IMR-90 (cell line): ENCODE measurements around the gene CDKAL1.
"Not testable (repeated sequence)": the region's sequence is repeated elsewhere in the genome, so short reads cannot be mapped to it uniquely, and the experiment has no call there.

Experiments used
- CHD1 ChIP-seq: IDR thresholded peaks from 2 replicates; pipeline ENCODE4 v1.6.1; 2012; ENCODE audit warnings: low read depth, low read length, improper control_type of control experiment
- CTCF ChIP-seq: conservative IDR thresholded peaks from 2 replicates; pipeline ENCODE4 v1.5.1; 2012; ENCODE audit warnings: mild to moderate bottlenecking, low read depth, low read length, improper control_type of control experiment
- MAFK ChIP-seq: IDR thresholded peaks from 2 replicates; pipeline ENCODE4 v1.6.1; 2012; ENCODE audit warnings: low read depth, low read length, improper control_type of control experiment
- MXI1 ChIP-seq: IDR thresholded peaks from 2 replicates; pipeline ENCODE4 v1.6.1; 2012; ENCODE audit warnings: low read depth, mild to moderate bottlenecking, low read length, moderate library complexity, borderline replicate concordance
- USF2 ChIP-seq: fragments of 150-350 bp; IDR thresholded peaks from 2 replicates; pipeline ENCODE4 v1.6.1; 2017; ENCODE audit warnings: mild to moderate bottlenecking, antibody characterized with exemption, low read length, low read depth

- not testable (repeated sequence) for TF ChIP-seq MAFK, CTCF, MXI1, CHD1, USF2
These were observed 75.7 kb downstream of the CDKAL1 start for GRCh38 chr6:20609924-20610323.
